ENCODE results near the gene NR1I3.

NR1I3 gene

DNA sequence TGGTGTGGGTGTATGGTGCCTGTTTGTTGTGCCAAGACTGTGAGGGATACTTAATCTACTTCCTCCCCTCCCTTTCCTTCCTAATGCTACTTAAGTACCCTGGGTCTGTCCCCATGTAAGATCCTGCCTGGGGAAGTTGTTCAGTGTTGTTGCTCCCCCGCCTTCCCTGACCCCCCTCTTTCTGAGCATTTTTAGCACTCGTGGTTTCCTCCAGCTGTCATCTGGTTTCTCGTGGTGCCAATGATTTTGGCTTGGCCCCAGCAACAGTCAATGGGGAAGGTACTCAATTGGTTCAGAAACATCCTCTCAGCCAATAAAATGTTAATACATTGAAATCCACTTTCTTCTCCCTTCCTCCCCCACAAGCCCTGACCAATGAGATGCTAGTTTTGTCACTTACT, 52.7 kb downstream of the NR1I3 start:
- 0 out of 2 replicates have a peak, but pooled peaks cover 4% of the 10 kb centered on the region for H3F3A ChIP-seq (ENCODE audit: insufficient read depth, low read length)
- H4K20me1 ChIP-seq (ENCODE audit: insufficient read depth, low read length) = no peaks in the 10 kb centered on the region
- H3K9ac ChIP-seq (ENCODE audit: low read length) = peak overlapping the region; percentile 35; the same call in 1 of the 2 replicates
- TF ChIP-seq, protein P1, sequence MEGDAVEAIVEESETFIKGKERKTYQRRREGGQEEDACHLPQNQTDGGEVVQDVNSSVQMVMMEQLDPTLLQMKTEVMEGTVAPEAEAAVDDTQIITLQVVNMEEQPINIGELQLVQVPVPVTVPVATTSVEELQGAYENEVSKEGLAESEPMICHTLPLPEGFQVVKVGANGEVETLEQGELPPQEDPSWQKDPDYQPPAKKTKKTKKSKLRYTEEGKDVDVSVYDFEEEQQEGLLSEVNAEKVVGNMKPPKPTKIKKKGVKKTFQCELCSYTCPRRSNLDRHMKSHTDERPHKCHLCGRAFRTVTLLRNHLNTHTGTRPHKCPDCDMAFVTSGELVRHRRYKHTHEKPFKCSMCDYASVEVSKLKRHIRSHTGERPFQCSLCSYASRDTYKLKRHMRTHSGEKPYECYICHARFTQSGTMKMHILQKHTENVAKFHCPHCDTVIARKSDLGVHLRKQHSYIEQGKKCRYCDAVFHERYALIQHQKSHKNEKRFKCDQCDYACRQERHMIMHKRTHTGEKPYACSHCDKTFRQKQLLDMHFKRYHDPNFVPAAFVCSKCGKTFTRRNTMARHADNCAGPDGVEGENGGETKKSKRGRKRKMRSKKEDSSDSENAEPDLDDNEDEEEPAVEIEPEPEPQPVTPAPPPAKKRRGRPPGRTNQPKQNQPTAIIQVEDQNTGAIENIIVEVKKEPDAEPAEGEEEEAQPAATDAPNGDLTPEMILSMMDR (IDR thresholded peaks at IDR 0.05; ENCODE audit: low read length) = no peak
- TF ChIP-seq EZH2 (IDR thresholded peaks at IDR 0.05; ENCODE audit: borderline replicate concordance, low read length) = no peak
- no peaks in the 10 kb centered on the region for H3K79me2 ChIP-seq (ENCODE audit: insufficient read depth, low read length)
- H3K36me3 ChIP-seq (ENCODE audit: insufficient read depth, low read length) = no peaks in the 10 kb centered on the region
- H3K9me2 ChIP-seq (ENCODE audit: low read depth, low read length) = no peaks in the 10 kb centered on the region
- H2AFZ ChIP-seq (ENCODE audit: low read length) = peak overlapping the region; percentile 7; the same call in 1 of the 2 replicates
- H3K4me1 ChIP-seq (ENCODE audit: insufficient read depth, low read length, severe bottlenecking) = peaks cover 40% of the 10 kb centered on the region
- no peaks in the 10 kb centered on the region for H3K27me3 ChIP-seq (ENCODE audit: insufficient read depth, low read length)
- H3K4me2 ChIP-seq (ENCODE audit: low read length) = peak overlapping the region; percentile 44
- no peaks in the 10 kb centered on the region for H3K9me3 ChIP-seq (ENCODE audit: low read length)
- H3K4me3 ChIP-seq (ENCODE audit: low read depth, low read length, poor library complexity, severe bottlenecking) = peak overlapping the region; percentile 6
- H3K27ac ChIP-seq (ENCODE audit: low read depth, low read length, poor library complexity, severe bottlenecking) = peak overlapping the region; percentile 85

DNA sequence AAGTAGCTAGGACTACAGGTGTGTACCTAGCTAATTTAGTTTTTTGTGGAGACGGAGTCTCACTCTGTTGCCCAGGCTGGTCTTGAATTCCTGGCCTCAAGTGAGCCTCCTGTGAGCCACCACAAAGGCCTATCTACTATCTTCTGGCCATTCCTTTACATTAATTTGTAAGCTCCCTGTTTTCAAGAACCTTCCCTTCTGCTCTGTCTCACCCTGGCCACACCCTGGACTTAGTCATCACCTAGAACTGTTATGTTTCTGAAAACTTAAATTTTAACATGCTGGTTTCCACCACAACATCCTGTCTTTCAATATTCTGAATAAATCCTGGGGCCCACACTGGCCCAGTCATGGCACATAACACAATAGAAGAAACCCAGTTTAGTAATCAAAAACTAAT, 55.8 kb downstream of the NR1I3 start:
- H3K36me3 ChIP-seq (ENCODE audit: insufficient read depth, low read length) = no peaks in the 10 kb centered on the region
- TF ChIP-seq, protein P1 (IDR thresholded peaks at IDR 0.05; ENCODE audit: low read length) = no peak
- no peak for TF ChIP-seq EZH2 (IDR thresholded peaks at IDR 0.05; ENCODE audit: borderline replicate concordance, low read length)
- no peak overlapping the region for H3K9ac ChIP-seq (ENCODE audit: low read length)
- H3F3A ChIP-seq (ENCODE audit: insufficient read depth, low read length) = 0 out of 2 replicates have a peak, but pooled peaks cover 4% of the 10 kb centered on the region
- H2AFZ ChIP-seq (ENCODE audit: low read length) = no peak overlapping the region
- H3K4me2 ChIP-seq (ENCODE audit: low read length) = no peak overlapping the region
- no peaks in the 10 kb centered on the region for H3K27me3 ChIP-seq (ENCODE audit: insufficient read depth, low read length)
- no peak overlapping the region for H3K4me3 ChIP-seq (ENCODE audit: low read depth, low read length, poor library complexity, severe bottlenecking)
- H3K9me3 ChIP-seq (ENCODE audit: low read length) = no peaks in the 10 kb centered on the region
- no peaks in the 10 kb centered on the region for H3K9me2 ChIP-seq (ENCODE audit: low read depth, low read length)
- H3K4me1 ChIP-seq (ENCODE audit: insufficient read depth, low read length, severe bottlenecking) = peaks cover 49% of the 10 kb centered on the region
- no peaks in the 10 kb centered on the region for H3K79me2 ChIP-seq (ENCODE audit: insufficient read depth, low read length)
- H3K27ac ChIP-seq (ENCODE audit: low read depth, low read length, poor library complexity, severe bottlenecking) = no peak overlapping the region
- H4K20me1 ChIP-seq (ENCODE audit: insufficient read depth, low read length) = no peaks in the 10 kb centered on the region

DNA sequence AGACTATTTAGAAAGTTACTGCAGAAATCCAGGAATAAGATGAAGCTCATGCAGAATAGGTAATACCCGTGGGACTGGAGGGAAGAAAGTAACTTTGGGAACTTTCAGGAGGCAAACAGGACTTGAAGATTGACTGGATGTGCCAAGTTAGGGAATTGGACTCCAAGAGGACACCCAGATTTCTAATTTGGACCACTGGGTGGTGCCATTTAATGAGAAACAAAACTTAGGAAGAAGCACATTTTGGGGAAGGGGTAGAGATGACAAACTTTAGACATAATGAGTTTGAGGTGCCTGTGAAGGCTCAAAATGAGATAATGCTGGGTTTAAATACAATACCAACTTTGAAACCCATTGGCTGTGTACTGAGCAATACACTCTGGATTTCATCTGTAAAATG, 57.4 kb downstream of the NR1I3 start:
- H3K27me3 ChIP-seq (ENCODE audit: insufficient read depth, low read length) = no peaks in the 10 kb centered on the region
- H3K4me1 ChIP-seq (ENCODE audit: insufficient read depth, low read length, severe bottlenecking) = peaks cover 45% of the 10 kb centered on the region
- H4K20me1 ChIP-seq (ENCODE audit: insufficient read depth, low read length) = no peaks in the 10 kb centered on the region
- no peaks in the 10 kb centered on the region for H3K36me3 ChIP-seq (ENCODE audit: insufficient read depth, low read length)
- H2AFZ ChIP-seq (ENCODE audit: low read length) = no peak overlapping the region
- TF ChIP-seq, protein P1 (IDR thresholded peaks at IDR 0.05; ENCODE audit: low read length) = peak; percentile 45; the same call in 1 of the 2 replicates
- no peak for TF ChIP-seq EZH2 (IDR thresholded peaks at IDR 0.05; ENCODE audit: borderline replicate concordance, low read length)
- no peak overlapping the region for H3K9ac ChIP-seq (ENCODE audit: low read length)
- no peaks in the 10 kb centered on the region for H3F3A ChIP-seq (ENCODE audit: insufficient read depth, low read length)
- no peak overlapping the region for H3K4me3 ChIP-seq (ENCODE audit: low read depth, low read length, poor library complexity, severe bottlenecking)
- no peak overlapping the region for H3K27ac ChIP-seq (ENCODE audit: low read depth, low read length, poor library complexity, severe bottlenecking)
- H3K9me2 ChIP-seq (ENCODE audit: low read depth, low read length) = no peaks in the 10 kb centered on the region
- no peaks in the 10 kb centered on the region for H3K9me3 ChIP-seq (ENCODE audit: low read length)
- no peaks in the 10 kb centered on the region for H3K79me2 ChIP-seq (ENCODE audit: insufficient read depth, low read length)
- no peak overlapping the region for H3K4me2 ChIP-seq (ENCODE audit: low read length)
